ENCODE data around the gene LRP10.

LRP10 gene

DNA sequence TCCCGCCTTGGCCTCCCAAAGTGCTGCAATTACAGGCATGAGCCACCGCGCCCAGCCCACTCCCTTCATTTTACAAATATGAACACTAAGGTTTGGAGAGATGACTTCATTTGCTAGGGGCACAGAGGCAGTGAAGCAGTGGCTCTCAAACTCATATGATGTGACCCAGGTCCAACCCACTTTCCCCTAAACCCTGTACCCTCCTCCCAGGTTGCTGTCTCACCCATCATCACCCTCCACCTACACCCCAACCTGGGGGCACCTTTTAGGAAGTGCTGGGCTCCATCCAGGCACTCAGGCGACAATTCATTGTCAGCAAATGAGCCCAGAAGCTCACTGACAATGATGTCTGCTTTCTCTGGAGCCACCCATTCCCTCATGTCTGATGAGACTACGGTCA lies 52.2 kb downstream of the LRP10 start:
- DNase-seq, result no peak

- no peak for DNase-seq
Measured at GRCh38 chr14:22925513-22925912, 54.0 kb downstream of the LRP10 start.

- DNase-seq, result no peak
Measured at GRCh38 chr14:22926316-22926715, 54.8 kb downstream of the LRP10 start.

DNA sequence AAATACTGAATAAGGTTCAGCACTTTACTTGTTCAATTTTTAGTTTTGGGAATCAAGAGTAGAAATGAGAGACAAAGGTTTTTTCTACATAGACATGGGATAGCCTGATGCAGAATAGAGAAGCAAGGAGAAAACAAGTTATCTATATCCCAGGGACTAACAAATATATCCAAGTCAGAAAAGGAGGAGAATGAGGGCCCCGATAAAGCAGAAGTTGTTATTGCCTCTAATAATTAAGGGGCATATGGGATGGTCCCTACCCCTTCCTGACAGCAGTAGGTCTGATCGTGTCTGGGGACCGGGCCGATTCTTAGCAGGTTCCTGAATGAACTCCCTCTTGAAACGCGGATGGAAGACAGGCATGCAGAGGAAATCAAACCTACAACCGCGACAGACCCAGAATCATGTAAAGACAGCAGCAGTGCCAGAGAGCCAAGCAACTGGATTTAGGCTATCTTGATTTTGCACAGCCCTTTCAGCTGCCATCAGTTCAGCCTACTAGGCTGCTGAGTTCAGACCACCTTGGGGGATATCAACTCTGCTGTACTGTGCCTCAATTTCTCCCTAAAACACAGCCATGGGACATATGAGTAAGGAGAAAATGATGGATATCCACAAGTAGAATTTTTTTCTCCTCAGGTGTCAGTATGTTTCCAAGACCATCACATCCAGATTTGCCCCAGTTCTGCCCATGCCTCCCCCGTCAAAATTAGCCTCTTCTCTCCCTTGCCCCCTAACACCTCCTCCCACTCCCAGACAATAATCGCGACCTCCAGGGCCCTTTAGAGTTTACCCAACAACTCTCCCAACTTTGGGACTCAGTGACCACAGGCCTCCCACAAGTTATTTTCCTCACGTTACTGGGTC lies 56.9 kb downstream of the LRP10 start:
- no peak for DNase-seq

DNA sequence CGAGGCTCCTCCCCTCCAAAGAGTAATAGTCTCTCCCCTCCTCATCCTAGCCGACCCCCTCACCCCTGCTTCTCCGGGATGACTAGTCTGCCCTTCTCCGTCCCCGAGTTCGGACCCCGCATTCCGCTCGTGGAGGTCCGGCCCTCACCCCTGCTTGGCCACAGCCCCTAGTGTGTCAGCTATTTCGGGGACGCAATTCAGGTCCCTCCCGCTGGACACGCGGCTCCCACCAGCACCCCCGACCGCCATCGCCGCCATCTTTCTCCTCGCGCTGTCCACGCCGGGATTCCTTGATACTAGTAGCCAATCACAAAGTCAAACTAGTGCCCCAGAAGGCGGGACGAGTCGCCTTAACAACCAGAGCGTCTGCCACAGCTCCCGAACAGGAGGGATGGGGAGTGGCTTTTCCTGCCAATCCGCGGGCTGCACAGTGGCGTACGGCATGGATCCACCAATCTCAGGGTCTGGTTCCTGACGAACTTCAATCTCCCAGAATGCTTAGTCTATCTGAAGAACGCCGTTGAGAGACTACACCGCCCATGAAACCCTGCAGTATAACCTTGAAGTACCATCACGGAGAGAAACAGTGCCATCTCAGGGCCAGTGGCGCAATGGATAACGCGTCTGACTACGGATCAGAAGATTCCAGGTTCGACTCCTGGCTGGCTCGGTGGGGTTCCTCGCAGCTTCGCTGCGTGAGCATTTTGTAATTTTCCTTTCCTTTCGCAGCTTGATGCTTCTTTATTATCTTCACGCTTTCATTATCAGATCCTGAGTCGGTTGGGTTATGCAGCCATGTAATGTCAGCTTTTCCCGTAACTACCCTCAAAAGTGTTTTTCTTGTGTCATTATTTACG lies 57.8 kb downstream of the LRP10 start, which contains the start of gene PRMT5:
Gene PRMT5, minus strand, starts transcription at position 273 of the 857 bp plus-strand sequence. Its CDS starts 15 bp downstream, at position 258.
- DNase-seq, result peak; percentile 99

- no peak for DNase-seq
Measured at GRCh38 chr14:22929961-22930364, 58.4 kb downstream of the LRP10 start.
